ENCODE measurements around the gene PCDH15. TPM values are rescaled to one million over a fixed set of nuclear protein-coding genes. Genes with fewer than 3 reads are reported as not detected.

Gene PCDH15
- total RNA-seq, 2 experiments from 2014 or later = not detected

DNA sequence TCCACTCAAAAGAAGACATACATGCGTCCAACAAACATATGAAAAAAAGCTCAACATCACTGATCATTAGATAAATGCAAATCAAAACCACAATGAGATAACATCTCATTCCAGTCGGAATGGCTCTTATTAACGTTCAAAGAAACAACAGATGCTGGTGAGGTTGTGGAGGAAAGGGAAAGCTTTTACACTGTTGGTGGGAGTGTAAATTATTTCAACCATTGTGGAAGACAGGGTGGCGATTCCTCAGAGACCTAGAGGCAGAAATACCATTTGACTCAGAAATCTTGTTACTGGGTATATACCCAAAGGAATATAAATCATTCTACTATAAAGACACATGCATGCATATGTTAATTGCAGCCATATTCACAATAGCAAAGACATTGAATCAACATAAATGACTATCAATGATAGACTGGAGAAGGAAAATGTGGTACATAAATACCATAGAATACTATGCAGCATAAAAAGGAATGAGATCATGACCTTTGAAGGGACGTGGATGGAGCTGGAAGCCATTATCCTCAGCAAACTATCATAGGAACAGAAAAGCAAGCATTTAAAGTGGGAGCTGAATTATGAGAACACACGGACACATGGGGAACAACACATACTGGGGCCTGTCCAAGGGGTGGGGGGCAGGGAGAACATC is 28.4 kb downstream of the PCDH15 start:
- Histone ChIP-seq H3K9me2 (ENCODE audit: insufficient read depth, low read length) (no peaks in the 10 kb centered on the region), H3K79me2 (ENCODE audit: insufficient read depth, low read depth, low read length) (no peaks in the 10 kb centered on the region), H3K9me3 (ENCODE audit: low read length) (no peaks in the 10 kb centered on the region), H3K4me3 (ENCODE audit: low read depth, low read length, poor library complexity, severe bottlenecking) (no peak overlapping the region), H4K20me1 (ENCODE audit: insufficient read depth, low read length) (no peaks in the 10 kb centered on the region), H3K36me3 (ENCODE audit: insufficient read depth, low read length) (no peaks in the 10 kb centered on the region), H3K4me1 (ENCODE audit: insufficient read depth, low read length, poor library complexity, severe bottlenecking) (no peaks in the 10 kb centered on the region), H3K27ac (ENCODE audit: low read depth, low read length, poor library complexity, severe bottlenecking) (no peak overlapping the region), H3K4me2 (ENCODE audit: low read length) (no peak overlapping the region), H2AFZ (ENCODE audit: low read length) (no peak overlapping the region)
- intact Hi-C loops (cut with micrococcal nuclease; ENCODE audit: unreplicated experiment) = no loop called here
- BruUV-seq (replicated peaks) = no TSS peak
- POLR2A ChIA-PET = interaction anchor here (0.6 kb wide), 2 partner anchors 119 to 856 kb away, joined by 3 read pairs; no protein-coding TSS in a partner anchor
- CTCF ChIA-PET (ENCODE audit: unreplicated experiment) = no interaction called here
- TF ChIP-seq, protein P1, sequence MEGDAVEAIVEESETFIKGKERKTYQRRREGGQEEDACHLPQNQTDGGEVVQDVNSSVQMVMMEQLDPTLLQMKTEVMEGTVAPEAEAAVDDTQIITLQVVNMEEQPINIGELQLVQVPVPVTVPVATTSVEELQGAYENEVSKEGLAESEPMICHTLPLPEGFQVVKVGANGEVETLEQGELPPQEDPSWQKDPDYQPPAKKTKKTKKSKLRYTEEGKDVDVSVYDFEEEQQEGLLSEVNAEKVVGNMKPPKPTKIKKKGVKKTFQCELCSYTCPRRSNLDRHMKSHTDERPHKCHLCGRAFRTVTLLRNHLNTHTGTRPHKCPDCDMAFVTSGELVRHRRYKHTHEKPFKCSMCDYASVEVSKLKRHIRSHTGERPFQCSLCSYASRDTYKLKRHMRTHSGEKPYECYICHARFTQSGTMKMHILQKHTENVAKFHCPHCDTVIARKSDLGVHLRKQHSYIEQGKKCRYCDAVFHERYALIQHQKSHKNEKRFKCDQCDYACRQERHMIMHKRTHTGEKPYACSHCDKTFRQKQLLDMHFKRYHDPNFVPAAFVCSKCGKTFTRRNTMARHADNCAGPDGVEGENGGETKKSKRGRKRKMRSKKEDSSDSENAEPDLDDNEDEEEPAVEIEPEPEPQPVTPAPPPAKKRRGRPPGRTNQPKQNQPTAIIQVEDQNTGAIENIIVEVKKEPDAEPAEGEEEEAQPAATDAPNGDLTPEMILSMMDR (conservative IDR thresholded peaks at IDR 0.05; ENCODE audit: low read length) = no peak
- TF ChIP-seq EZH2phosphoT487 (IDR thresholded peaks at IDR 0.05; ENCODE audit: borderline replicate concordance, low read depth, low read length) = no peak
- DNase-seq (ENCODE audit: low spot score) = no peak

DNA sequence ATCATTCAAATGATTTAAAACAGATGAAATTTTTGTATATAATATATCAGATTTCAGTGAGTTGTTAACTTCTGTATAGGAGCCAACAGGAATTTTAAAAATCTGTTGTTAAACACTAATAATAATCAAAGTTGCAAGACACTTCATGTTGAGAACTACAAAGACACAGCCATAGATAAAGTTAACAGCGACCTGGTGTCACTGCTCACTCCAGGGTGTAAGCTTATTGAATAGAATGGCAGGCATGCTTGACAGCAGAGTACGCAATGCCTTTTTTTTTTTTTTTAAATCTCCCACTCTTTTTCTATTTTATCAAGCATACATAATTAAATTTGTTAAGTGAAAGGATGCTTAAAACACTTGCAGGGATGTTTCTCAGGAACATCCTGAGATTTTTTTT is 32.0 kb downstream of the PCDH15 start:
- intact Hi-C loops (cut with micrococcal nuclease; ENCODE audit: unreplicated experiment) = no loop called here
- BruUV-seq (replicated peaks) = no TSS peak
- no peaks in the 10 kb centered on the region for H4K20me1 ChIP-seq (ENCODE audit: insufficient read depth, low read length)
- H2AFZ ChIP-seq (ENCODE audit: low read length) = no peak overlapping the region
- H3K27ac ChIP-seq (ENCODE audit: low read depth, low read length, poor library complexity, severe bottlenecking) = no peak overlapping the region
- H3K4me3 ChIP-seq (ENCODE audit: low read depth, low read length, poor library complexity, severe bottlenecking) = no peak overlapping the region
- no peaks in the 10 kb centered on the region for H3K9me2 ChIP-seq (ENCODE audit: insufficient read depth, low read length)
- TF ChIP-seq, protein P1 (conservative IDR thresholded peaks at IDR 0.05; ENCODE audit: low read length) = no peak
- no peak for TF ChIP-seq EZH2phosphoT487 (IDR thresholded peaks at IDR 0.05; ENCODE audit: borderline replicate concordance, low read depth, low read length)
- ChIA-PET POLR2A (interaction anchor here (0.7 kb wide), 1 partner anchor 29 kb away, joined by 6 read pairs; no protein-coding TSS in a partner anchor), CTCF (ENCODE audit: unreplicated experiment) (no interaction called here)
- H3K36me3 ChIP-seq (ENCODE audit: insufficient read depth, low read length) = no peaks in the 10 kb centered on the region
- no peak for DNase-seq (ENCODE audit: low spot score)
- no peak overlapping the region for H3K4me2 ChIP-seq (ENCODE audit: low read length)
- no peaks in the 10 kb centered on the region for H3K4me1 ChIP-seq (ENCODE audit: insufficient read depth, low read length, poor library complexity, severe bottlenecking)
- H3K9me3 ChIP-seq (ENCODE audit: low read length) = no peaks in the 10 kb centered on the region
- no peaks in the 10 kb centered on the region for H3K79me2 ChIP-seq (ENCODE audit: insufficient read depth, low read depth, low read length)

DNA sequence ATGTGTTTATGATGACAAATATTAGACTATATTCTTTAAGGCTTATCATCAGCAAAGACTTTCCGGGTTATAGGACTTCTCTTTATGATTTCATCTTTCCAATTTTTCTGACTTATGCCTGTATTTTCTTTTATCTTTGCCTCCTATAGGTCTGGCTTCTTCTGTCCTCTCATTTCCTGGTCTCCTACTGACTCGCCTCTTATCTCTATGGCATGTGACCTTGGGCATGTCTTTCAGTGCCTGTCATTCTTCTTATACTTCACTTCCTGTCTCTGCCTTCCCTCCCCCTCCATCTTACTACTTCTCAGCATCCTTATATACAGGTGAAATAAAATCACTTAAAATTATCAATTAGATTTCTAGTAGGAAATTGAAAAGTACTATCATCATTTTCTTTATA is 42.2 kb downstream of the PCDH15 start:
- no peak for TF ChIP-seq EZH2phosphoT487 (IDR thresholded peaks at IDR 0.05; ENCODE audit: borderline replicate concordance, low read depth, low read length)
- TF ChIP-seq, protein P1 (conservative IDR thresholded peaks at IDR 0.05; ENCODE audit: low read length) = no peak
- no peak for DNase-seq (ENCODE audit: low spot score)
- no peaks in the 10 kb centered on the region for H3K4me1 ChIP-seq (ENCODE audit: insufficient read depth, low read length, poor library complexity, severe bottlenecking)
- H3K4me2 ChIP-seq (ENCODE audit: low read length) = no peak overlapping the region
- H3K36me3 ChIP-seq (ENCODE audit: insufficient read depth, low read length) = no peaks in the 10 kb centered on the region
- no TSS peak for BruUV-seq (replicated peaks)
- intact Hi-C loops (cut with micrococcal nuclease; ENCODE audit: unreplicated experiment) = no loop called here
- H2AFZ ChIP-seq (ENCODE audit: low read length) = no peak overlapping the region
- H3K27ac ChIP-seq (ENCODE audit: low read depth, low read length, poor library complexity, severe bottlenecking) = no peak overlapping the region
- POLR2A ChIA-PET = no interaction called here
- H3K79me2 ChIP-seq (ENCODE audit: insufficient read depth, low read depth, low read length) = no peaks in the 10 kb centered on the region
- H3K9me3 ChIP-seq (ENCODE audit: low read length) = no peaks in the 10 kb centered on the region
- H4K20me1 ChIP-seq (ENCODE audit: insufficient read depth, low read length) = no peaks in the 10 kb centered on the region
- CTCF ChIA-PET (ENCODE audit: unreplicated experiment) = no interaction called here
- H3K9me2 ChIP-seq (ENCODE audit: insufficient read depth, low read length) = no peaks in the 10 kb centered on the region
- H3K4me3 ChIP-seq (ENCODE audit: low read depth, low read length, poor library complexity, severe bottlenecking) = no peak overlapping the region

Data from OCI-LY7 (cell line).